DND-41 (cell line): ENCODE measurements around the gene ANKFN1.

Experiments used
- CTCF ChIP-seq: IDR thresholded peaks from 2 replicates; pipeline ENCODE4 v1.5.1; 2012; ENCODE audit warnings: borderline replicate concordance, low read length, moderate library complexity, mild to moderate bottlenecking; ENCODE audit not compliant: poor library complexity, severe bottlenecking; ENCODE audit errors: extremely low read depth
- EZH2 ChIP-seq: IDR thresholded peaks from 3 replicates; pipeline ENCODE4 v1.6.1; 2012; ENCODE audit warnings: borderline replicate concordance, low read depth, mild to moderate bottlenecking, moderate library complexity, low read length, inconsistent platforms; ENCODE audit not compliant: severe bottlenecking

GRCh38 chr17:56465886-56466285 is 312.6 kb downstream of the ANKFN1 start:
- TF ChIP-seq CTCF (no peak), EZH2 (no peak)
